ENCODE data around the gene CGB7.
"Not testable (repeated sequence)": the region's sequence is repeated elsewhere in the genome, so short reads cannot be mapped to it uniquely, and the experiment has no call there.

The CGB7 gene

DNA sequence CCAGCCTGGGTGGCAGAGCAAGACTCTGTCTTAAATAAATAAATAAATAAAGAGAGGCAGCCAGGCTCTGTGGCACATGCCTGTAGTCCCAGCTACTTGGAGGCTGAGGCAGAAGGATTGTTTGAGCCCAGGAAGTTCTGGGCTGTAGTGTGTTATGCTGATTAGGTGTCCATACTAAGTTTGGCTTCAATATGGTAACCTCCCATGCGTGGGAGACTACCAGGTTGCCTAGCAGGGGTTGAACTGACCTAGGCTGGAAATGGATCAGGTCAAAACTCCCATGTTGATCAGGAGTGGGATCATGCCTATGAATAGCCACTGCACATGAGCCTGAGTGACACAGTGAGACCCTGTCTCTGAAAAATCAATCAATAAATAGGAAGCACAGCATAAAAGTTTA lies 23.7 kb upstream of the CGB7 start:
- Histone ChIP-seq H3K4me3 (ENCODE audit: low read depth in 1 of 2, low read length in 2 of 2) (no peak overlapping the region), H2AFZ (ENCODE audit: low read depth, low read length) (0 out of 2 replicates have a peak overlapping the region, but pooled peaks have one; percentile 31), H3K36me3 (ENCODE audit: insufficient read depth, low read length) (peaks cover 4% of the 10 kb centered on the region), H4K20me1 (ENCODE audit: insufficient read depth, low read length) (peaks cover 7% of the 10 kb centered on the region), H3K9me3 (ENCODE audit: insufficient read depth, low read length, severe bottlenecking) (no peaks in the 10 kb centered on the region), H3K79me2 (ENCODE audit: insufficient read depth, low read length) (peaks cover 14% of the 10 kb centered on the region), H3K4me2 (ENCODE audit: insufficient read depth, low read length) (no peak overlapping the region), H3K9ac (ENCODE audit: low read depth, low read length) (no peak overlapping the region), H3K27ac (ENCODE audit: low read length) (no peak overlapping the region), H3K4me1 (ENCODE audit: insufficient read depth, low read length) (peaks cover 11% of the 10 kb centered on the region), H3K27me3 (ENCODE audit: insufficient read depth, low read length, poor library complexity) (no peaks in the 10 kb centered on the region)
- DNase-seq = no peak
- ATAC-seq (ENCODE audit: insufficient read depth, low read depth) = no peak
- TF ChIP-seq EZH2 (IDR thresholded peaks at IDR 0.05; ENCODE audit: borderline replicate concordance, low read depth, low read length, severe bottlenecking) = no peak
- TF ChIP-seq, protein P1, sequence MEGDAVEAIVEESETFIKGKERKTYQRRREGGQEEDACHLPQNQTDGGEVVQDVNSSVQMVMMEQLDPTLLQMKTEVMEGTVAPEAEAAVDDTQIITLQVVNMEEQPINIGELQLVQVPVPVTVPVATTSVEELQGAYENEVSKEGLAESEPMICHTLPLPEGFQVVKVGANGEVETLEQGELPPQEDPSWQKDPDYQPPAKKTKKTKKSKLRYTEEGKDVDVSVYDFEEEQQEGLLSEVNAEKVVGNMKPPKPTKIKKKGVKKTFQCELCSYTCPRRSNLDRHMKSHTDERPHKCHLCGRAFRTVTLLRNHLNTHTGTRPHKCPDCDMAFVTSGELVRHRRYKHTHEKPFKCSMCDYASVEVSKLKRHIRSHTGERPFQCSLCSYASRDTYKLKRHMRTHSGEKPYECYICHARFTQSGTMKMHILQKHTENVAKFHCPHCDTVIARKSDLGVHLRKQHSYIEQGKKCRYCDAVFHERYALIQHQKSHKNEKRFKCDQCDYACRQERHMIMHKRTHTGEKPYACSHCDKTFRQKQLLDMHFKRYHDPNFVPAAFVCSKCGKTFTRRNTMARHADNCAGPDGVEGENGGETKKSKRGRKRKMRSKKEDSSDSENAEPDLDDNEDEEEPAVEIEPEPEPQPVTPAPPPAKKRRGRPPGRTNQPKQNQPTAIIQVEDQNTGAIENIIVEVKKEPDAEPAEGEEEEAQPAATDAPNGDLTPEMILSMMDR (IDR thresholded peaks at IDR 0.05; ENCODE audit: borderline replicate concordance, extremely low read depth, low read length, poor library complexity, severe bottlenecking) = no peak

DNA sequence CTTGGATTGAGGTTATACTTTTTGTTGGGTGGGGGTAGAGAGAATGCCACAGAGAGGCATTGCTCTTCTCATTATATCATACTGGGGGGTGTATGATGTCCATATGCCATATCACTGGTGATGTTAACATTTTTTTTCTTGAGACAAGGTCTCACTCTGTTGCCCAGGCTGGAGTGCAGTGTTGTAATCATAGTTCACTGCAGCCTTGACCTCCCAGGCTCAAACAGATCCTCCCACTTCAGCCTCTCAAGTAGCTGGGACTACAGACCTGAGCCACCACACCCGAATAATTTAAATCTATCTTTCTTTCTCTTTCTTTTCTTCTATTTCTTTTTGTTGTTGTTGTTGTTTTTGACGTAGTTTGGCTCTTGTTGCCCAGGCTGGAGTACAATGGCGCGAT lies 22.8 kb upstream of the CGB7 start:
- Histone ChIP-seq H3K4me3 (ENCODE audit: low read depth in 1 of 2, low read length in 2 of 2) (no peak overlapping the region), H2AFZ (ENCODE audit: low read depth, low read length) (no peak overlapping the region; the same call in 1 of the 2 replicates), H3K27ac (ENCODE audit: low read length) (no peak overlapping the region), H3K9me3 (ENCODE audit: insufficient read depth, low read length, severe bottlenecking) (no peaks in the 10 kb centered on the region), H3K9ac (ENCODE audit: low read depth, low read length) (no peak overlapping the region), H3K27me3 (ENCODE audit: insufficient read depth, low read length, poor library complexity) (no peaks in the 10 kb centered on the region), H3K79me2 (ENCODE audit: insufficient read depth, low read length) (peaks cover 5% of the 10 kb centered on the region), H4K20me1 (ENCODE audit: insufficient read depth, low read length) (no peaks in the 10 kb centered on the region), H3K4me2 (ENCODE audit: insufficient read depth, low read length) (no peak overlapping the region), H3K4me1 (ENCODE audit: insufficient read depth, low read length) (peaks cover 8% of the 10 kb centered on the region), H3K36me3 (ENCODE audit: insufficient read depth, low read length) (no peaks in the 10 kb centered on the region; the same call in 1 of the 2 replicates)
- no peak for DNase-seq
- ATAC-seq (ENCODE audit: insufficient read depth, low read depth) = no peak
- TF ChIP-seq, protein P1 (IDR thresholded peaks at IDR 0.05; ENCODE audit: borderline replicate concordance, extremely low read depth, low read length, poor library complexity, severe bottlenecking) = no peak
- TF ChIP-seq EZH2 (IDR thresholded peaks at IDR 0.05; ENCODE audit: borderline replicate concordance, low read depth, low read length, severe bottlenecking) = no peak

DNA sequence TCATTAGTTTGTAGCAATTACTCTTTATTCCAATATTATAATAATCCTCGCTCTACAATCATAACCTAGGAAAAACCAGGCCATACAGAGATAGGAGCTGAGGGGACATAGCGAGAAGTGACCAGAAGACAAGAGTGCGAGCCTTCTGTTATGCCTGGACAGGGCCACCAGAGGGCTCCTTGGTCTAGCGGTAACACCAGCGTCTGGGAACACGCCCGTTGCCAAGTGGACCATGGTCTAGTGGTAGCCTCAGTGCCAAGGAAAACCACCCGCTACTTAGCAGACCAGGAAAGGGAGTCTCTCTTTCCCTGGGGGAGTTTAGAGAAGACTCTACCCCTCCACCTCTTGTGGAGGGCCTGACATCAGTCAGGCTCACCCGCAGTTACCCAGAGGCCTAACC lies 17.3 kb upstream of the CGB7 start:
- H3K9me3 ChIP-seq (ENCODE audit: insufficient read depth, low read length, severe bottlenecking); ATAC-seq (ENCODE audit: insufficient read depth, low read depth); H3K27me3 ChIP-seq (ENCODE audit: insufficient read depth, low read length, poor library complexity); H3K27ac ChIP-seq (ENCODE audit: low read length); H3K4me1 ChIP-seq (ENCODE audit: insufficient read depth, low read length); DNase-seq; H3K9ac ChIP-seq (ENCODE audit: low read depth, low read length); H3K4me2 ChIP-seq (ENCODE audit: insufficient read depth, low read length); H2AFZ ChIP-seq (ENCODE audit: low read depth, low read length); H3K4me3 ChIP-seq (ENCODE audit: low read depth in 1 of 2, low read length in 2 of 2); H3K79me2 ChIP-seq (ENCODE audit: insufficient read depth, low read length); H3K36me3 ChIP-seq (ENCODE audit: insufficient read depth, low read length); H4K20me1 ChIP-seq (ENCODE audit: insufficient read depth, low read length): not testable (repeated sequence)
- TF ChIP-seq, protein P1 (IDR thresholded peaks at IDR 0.05; ENCODE audit: borderline replicate concordance, extremely low read depth, low read length, poor library complexity, severe bottlenecking) = peak; percentile 41
